HG03280 (cell line): Measurements from ENCODE around the gene EXOSC10.
"Not testable (repeated sequence)": the region's sequence is repeated elsewhere in the genome, so short reads cannot be mapped to it uniquely, and the experiment has no call there.

Source experiments
- ATAC-seq: cut with Tn5 transposase; IDR thresholded peaks from one replicate; pipeline ENCODE4 v1.9.1; 2021; ENCODE audit warnings: mild to moderate bottlenecking, moderate library complexity; ENCODE audit not compliant: unreplicated experiment

The EXOSC10 gene

GRCh38 chr1:11024154-11024873 lies 75.4 kb downstream of the EXOSC10 start:
- ATAC-seq, result no peak

DNA sequence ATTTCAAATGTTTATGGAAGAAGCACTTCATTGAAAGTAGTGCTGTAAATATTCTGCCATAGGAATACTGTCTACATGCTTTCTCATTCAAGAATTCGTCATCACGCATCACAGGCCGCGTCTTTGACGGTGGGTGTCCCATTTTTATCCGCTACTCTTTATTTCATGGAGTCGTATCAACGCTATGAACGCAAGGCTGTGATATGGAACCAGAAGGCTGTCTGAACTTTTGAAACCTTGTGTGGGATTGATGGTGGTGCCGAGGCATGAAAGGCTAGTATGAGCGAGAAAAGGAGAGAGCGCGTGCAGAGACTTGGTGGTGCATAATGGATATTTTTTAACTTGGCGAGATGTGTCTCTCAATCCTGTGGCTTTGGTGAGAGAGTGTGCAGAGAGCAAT lies 76.5 kb downstream of the EXOSC10 start:
- ATAC-seq, result no peak

DNA sequence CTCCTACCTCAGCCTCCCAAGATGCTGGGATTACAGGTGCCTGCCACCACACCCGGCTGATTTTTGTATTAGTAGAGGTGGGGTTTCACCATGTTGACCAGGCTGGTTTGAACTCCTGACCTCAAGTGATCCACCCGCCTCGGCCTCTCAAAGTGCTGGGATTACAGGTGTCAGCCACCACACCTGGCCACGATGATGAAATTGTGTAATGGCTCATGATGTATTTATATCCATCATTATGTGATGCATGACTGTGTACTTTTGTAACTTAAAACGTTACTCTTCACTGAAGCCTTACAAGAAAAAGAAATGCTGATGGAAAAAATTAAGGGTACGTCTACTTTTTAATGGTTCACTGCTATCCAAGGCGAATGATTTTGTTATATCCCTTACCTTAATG lies 79.7 kb downstream of the EXOSC10 start:
- no peak for ATAC-seq

- not testable (repeated sequence) for ATAC-seq
Measured at GRCh38 chr1:11019358-11019757, 80.3 kb downstream of the EXOSC10 start.
